Measurements from ENCODE around the gene DSCAML1. TPM values are rescaled to one million over a fixed set of nuclear protein-coding genes. Genes with fewer than 3 reads are reported as not detected.

The DSCAML1 gene
- total RNA-seq, 1 experiment from 2014 or later, result not detected

DNA sequence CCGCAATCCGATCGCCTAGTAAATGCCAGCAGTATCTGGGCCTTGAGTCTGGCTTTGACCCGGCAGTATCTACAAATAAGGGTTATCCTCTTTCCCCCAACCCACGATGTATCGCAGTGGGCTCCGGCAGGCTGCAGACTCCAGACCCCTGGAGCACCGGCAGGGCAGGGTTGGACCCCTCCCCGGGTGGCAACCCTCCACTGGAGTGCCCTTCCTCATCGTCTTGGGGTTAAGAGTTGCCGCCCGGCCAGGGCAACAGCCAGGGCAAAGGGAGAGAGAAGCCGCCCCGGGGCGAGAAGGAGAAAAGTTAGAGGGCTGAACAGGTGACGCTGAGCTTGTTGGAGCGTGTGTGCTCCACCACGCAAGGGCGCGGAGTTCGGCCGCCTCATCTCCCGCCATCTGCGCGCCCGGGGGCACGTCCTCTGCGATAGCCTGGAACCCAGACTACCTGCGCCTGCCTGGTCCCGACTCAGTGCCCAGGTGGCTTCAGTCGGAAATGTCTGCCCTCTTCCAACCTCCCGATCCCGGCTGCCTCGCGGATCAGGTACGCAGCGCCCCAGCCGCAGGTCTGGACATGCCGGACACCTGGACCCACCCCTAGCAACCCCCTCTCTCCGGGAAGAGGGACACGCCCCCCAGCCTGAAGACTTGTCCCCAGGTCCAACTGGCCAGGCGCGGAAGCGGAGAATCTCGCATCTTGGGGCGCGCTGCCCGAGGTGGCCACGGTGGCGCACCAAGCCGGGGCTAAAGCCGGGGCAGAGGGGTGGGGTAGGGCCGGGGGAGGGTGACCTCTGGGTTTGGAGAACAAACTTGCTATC is 1.2 kb downstream of the DSCAML1 start:
- no peak for DNase-seq (ENCODE audit: extremely low read depth, low read depth)

DNA sequence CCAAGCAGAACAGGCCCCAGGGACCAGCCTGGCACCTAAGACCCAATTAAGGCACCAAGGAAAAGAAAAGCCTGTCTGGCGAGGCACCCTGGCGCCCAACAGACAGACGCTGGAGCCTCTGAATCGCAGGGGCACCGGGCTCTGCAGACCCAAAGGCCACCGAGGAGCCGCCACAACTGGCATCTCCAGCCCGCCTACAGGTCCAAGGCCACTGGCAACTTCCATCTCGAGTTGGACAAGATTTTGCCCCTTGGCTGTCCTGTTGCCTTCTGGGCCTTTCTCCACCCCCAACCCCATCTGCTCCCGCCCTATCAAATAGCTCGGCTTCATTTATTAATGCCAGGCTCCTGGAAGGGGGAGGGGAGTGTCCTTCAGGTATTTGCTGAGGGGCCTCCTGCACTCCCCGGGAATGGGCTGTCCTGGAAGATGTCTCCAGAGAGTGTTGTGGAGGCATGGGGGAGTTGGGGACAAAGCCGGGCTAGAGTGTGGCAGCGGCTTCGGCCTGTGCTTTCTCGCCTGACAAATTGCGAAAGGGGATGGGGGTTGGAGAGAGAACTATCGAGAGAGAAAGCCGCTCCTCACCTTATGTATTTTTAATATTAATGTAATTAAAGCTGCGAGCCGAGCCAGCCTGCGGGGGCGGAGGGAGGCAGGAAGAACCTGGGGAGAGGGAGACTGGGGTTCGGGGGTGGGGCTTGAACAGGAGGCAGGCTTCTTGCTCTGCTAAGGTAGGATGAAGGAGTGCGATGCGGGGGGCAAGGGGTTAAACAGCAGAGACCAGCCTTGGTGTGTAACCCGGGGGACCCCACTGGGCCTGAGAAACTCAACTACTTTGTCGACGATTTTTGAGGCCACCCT is 2.0 kb downstream of the DSCAML1 start:
- no peak for DNase-seq (ENCODE audit: extremely low read depth, low read depth)

DNA sequence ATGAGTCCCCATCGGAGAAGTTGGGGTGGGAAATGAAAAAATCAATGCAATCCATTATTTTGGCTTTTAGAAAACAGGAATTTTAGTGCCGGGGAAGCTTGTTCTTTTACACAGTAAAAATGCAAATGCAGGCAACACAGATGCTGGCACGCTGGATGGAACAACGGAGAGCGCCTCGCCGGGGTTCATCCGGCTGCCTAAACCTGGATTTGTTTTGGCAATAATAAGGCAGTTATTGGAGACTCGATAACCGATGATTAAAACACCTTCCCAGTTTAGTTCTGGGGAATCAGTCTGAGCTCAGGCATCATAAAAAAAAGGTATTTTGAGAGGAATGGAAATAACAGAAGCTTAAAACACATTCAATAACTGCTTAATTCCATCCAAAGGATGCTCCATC is 2.9 kb downstream of the DSCAML1 start:
- DNase-seq (ENCODE audit: extremely low read depth, low read depth), result no peak

DNA sequence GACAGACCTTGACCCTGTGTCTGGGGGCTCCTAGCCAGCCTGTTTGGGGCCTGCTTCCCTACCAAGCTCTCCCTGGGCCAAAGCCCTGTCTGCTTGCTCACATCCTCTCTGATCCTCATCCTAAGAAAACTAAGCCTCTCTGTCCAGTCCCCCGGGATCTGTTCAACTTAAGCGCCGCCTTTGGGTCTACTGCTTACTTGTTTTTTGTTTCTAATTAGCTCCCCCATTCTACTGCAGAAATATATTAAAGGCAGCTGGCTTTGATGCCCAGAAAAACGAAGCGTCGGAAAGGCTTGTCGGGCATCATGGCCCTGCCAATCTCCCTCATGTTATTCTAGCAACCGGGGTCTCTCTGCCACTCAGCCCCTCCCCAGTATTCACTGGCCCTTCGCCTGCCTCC is 3.4 kb downstream of the DSCAML1 start:
- DNase-seq (ENCODE audit: extremely low read depth, low read depth), result no peak

DNA sequence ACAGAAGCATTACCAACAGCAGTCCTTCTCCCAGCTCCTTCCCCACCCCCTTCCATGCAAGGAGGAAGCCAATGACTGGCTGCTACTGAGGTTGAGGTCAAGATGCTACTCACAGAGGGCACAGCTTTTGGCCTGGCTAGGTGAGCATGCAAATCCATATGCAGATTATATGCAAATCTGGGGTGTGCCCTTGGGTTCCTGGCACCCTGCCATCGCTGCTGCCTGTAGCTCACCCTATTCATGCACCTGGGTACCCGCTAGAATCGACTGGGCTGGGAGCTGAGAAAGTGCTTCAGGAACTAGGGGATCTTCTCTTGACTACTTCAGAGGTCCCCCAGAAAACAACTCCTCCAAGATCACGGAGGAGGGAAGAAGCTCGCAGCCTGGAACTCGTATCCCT is 4.0 kb downstream of the DSCAML1 start:
- no peak for DNase-seq (ENCODE audit: extremely low read depth, low read depth)

DNA sequence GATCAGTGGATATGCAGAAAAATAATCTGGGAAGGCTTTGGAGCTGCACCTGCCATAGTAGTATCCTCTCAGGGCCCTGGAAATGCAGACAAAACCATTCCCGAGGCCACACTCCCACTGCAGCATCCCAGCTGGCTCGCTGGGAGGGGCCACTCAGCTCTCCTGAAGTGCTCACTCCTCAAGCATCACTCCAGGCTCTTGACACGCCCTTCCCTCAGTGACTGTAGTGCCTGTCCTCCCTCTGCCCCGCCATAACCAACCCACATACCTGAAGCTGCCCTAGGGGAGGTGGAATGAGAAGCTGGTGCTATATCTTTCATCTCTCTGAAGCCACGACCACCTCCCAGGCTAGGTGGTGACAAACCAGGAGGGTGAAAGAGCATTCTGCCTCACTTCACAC is 4.8 kb downstream of the DSCAML1 start:
- no peak for DNase-seq (ENCODE audit: extremely low read depth, low read depth)

DNA sequence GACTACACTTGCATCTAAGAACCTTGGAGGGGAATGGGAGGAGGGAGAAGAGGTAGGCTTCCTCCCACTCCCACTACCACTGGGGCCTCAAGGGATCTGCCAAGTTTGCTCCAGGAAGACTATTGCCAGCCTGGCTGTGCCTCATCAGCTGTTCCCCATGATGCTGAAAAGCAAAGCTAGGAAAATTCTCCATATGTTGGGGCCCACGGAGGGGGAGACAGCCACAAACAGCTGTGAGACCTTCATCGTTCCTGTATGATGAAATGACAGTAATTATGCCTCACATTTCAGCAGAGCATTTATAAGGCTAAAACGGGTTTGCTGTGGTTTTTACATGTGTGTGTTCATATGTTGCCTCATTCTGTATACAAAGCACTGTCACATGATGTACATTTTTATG is 6.7 kb downstream of the DSCAML1 start:
- no peak for DNase-seq (ENCODE audit: extremely low read depth, low read depth)

DNA sequence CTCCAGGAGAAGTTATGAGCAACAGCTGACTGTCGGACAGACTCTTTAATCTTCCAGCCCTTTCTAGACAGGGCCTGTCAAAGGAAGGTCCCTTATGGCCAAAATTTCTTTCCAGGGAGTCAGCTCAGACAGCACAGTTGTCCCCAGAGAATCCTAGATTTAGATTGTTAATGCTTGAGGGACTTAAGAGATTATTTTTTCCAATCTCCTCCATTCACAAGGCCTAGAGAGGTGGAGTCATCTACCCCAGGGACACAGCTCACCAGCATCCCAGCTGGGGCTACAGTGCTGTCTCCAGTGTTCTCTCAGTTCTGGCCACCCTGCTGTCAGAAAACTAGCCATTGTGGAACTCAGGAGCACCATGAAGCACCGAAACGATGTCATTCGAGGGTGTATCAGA is 7.8 kb downstream of the DSCAML1 start:
- no peak for DNase-seq (ENCODE audit: extremely low read depth, low read depth)

DNA sequence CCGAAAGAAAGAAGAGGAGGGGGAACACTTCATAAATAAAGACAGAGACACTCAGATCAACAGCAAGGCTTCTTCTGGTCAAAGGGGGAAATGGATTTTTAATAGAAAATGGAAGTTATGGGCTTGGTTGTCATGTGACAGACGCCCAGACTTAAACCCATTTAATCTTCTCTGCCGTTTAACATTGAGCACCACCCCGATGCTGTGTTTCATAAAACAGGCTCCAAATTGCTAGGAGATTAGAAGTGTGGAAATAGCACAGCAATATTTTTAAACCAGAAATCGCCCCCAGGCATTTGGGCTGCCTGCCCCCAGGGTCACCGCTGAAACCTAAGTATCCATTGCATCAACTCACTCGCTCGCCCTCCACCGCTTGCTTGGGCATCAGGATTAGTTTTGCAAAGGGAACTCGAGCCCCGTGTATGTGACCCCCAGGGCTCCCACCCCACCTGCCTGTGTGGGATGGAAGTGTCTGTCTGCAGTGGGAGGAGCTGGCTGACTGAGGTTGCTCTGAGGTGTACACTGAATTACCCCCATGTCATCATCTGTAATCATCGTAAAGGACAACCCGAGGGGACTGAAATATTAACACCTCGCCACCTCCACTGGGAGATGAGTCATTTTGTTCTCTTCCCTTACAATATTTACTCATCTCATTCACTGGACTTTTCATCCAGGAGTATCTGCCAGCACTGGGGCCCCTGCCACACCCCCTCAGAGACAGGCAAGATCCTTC is 10.7 kb downstream of the DSCAML1 start:
- peak; percentile 4 for DNase-seq (ENCODE audit: extremely low read depth, low read depth)

DNA sequence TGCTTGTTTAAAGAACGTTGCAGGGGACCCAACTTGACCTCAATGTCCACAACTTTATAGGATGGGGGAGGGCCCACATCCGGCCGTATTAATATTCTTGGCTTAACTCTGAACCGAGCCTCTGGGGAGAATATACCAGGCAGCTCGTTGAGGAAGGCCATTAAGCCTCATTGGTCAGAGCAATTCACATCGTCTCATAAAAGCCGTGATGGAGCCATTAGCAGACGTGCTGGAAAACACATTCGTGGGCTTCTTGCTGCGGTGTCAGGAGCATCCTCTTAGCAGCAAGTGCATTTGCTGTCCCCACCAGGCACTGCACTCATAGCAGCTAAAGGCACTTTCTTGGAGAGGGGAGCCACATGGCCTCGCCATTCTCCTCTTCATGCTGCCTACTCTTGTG is 14.9 kb downstream of the DSCAML1 start:
- DNase-seq (ENCODE audit: extremely low read depth, low read depth), result no peak

DNA sequence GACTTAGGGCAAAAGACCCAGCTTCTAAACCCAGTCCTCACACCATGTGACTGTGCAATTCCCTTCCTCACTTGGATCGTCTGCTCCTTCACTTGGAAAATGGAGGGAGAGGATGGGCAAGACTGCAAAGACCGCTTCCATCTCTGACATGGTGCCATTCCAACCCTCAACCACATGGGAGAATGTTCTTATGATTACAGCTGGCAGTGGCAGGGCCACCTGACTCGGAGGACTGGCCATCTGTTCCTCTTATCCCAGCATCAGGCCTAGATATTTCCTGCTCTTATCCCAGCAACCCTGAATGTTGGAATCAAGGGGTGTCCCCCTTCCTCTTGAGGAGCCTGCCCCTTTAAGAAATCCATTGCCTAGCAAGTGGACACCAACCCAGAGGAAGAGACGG is 15.4 kb downstream of the DSCAML1 start:
- DNase-seq (ENCODE audit: extremely low read depth, low read depth), result no peak

DNA sequence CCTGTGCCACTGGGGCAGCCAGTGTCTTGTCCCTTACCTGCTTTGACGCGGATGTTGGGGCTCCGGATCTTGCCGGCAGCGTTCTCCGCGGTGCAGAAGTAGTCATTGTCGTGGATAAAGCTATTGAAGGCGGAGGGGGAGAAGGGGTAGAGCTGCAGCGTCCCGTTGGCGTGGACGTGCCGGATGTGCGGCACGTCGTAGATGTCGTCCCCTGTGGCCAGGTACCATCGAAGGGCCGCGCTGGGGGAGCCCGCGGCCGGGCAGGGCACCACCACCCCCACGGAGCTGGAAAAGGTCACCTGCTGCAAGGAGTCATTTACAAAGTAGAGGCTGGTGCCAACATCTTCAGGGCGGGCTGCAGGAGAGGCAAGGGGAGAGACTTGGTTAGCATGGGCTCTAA is 16.6 kb downstream of the DSCAML1 start:
- no peak for DNase-seq (ENCODE audit: extremely low read depth, low read depth)

DNA sequence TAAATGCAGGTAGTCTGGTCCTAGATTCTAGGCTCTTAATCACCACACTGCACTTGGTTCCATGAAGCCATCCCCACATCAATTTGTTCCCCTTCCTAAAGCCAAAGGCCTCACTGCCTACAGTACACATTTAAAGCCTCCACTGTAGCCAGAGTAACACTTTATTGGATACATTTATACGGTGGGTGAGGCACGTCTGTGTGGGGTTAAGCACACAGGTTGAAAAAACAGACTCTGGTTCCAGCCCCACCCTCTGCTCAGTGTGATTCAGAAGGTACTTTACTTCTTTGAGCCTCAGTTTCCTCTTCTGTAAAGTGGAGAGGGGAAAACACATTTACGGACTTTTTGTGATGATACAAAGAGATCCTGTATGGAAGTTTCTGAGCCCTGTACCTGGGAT is 22.5 kb downstream of the DSCAML1 start:
- DNase-seq (ENCODE audit: extremely low read depth, low read depth), result no peak

DNA sequence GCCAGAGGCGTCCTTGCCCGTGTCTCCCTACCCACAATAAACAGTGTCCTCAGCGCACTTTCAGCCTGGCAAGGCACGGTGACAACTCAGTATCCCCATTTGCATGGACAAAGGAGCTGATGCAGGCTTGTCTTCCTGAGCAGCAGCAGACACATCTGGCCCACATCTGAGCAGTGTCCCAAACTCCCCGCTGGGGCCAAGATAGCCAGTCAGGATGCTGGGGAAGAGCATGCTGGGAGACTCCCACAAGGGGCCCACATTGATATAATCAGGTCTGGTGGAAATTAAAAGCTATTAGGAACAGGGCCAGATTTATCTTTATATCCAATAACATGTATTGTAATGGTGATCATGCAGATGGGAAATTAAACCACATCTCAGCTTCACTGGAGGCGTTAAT is 24.7 kb downstream of the DSCAML1 start:
- DNase-seq (ENCODE audit: extremely low read depth, low read depth), result no peak

DNA sequence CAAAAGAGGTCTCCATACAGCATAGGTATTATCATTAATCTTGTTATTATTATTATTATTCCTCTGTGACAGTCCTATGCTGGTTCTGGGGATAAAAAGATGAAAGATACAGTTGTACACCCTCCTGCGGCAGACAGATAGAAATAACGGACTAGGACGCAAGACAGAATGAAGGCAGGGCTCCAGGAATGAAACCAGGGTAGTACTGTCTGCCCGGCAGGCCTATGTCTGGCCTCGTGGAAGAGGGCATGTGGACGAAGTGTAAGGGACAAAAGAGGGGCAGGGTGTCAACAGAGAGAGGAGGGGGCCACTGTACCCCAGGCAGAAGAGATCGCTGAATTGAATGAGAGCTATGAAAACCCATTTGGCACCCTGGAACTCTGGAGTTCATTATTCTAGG is 25.2 kb downstream of the DSCAML1 start:
- DNase-seq (ENCODE audit: extremely low read depth, low read depth), result no peak

DNA sequence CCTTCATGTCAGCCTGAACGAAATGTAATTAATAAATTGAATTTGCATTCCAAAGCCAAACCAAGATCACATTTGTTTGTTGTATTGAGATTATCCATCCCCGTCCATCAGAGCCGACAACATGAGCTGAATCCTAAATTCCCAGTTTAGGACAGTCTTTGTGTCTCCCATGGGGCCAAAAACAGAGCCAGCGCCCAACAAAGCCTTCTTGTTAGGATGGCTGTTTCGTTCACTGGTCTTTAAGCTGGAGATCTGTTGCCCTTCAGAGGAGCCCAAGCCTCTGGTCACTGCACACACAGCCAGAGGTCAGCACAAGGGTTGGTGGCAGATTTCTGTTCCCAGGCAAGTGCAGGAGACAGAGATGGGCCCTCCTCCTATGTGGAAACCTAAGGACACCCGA is 25.8 kb downstream of the DSCAML1 start:
- DNase-seq (ENCODE audit: extremely low read depth, low read depth), result no peak

DNA sequence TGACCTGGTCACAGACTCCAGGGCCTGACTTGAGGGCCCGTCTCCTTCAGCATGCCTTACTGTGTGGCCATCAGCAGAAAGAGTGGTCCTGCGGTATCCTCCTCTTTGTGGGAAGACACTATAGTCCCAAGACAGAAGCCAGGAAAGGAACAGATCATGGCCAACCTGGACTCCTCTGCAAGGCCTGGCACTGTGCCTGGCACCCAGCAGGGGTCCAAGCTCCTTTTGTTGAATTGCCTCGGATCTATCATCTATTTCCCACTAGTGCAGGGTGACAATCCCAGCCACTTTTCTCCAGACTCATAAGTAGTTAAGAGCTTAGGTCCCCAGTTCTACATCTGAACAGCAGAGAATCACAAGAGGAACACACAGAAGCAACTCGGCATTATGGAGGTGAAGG is 27.0 kb downstream of the DSCAML1 start:
- no peak for DNase-seq (ENCODE audit: extremely low read depth, low read depth)

DNA sequence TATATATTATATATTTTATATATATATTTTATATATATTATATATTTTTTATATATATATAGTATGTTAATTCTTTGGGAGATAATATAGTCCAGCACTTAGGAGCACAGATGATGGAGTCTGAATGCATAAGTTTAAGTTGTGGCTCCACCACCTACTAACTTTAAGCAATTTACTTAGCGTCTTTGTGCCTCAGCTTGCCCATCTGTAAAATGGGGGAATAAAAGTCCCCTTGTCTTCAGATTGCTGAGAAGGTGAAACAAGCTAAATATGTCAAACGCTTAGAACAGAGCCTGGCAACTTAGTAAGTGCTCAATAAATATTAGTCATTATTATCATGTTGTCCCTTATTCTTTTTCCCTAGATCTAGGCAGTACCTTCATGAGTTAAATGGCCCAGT is 27.5 kb downstream of the DSCAML1 start:
- DNase-seq (ENCODE audit: extremely low read depth, low read depth), result no peak

DNA sequence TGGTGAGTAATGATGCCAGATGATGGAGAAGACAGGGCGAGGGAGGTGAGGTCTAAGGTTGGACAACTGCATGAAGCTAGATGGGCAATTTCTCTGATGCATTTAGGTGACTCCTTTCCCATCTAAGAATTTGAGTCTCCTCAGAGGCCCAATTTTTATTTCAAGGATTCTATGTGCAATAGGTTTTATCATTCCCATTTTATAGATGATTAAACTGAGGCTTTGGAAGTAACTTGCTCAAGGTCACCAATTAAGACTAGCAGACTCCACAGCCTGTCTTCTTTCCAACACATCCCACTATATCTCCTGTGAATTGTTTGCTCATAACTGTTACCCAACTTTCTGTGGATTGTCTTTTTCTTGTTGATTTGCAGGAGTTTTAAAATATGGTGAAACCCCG is 28.5 kb downstream of the DSCAML1 start:
- DNase-seq (ENCODE audit: extremely low read depth, low read depth), result no peak

DNA sequence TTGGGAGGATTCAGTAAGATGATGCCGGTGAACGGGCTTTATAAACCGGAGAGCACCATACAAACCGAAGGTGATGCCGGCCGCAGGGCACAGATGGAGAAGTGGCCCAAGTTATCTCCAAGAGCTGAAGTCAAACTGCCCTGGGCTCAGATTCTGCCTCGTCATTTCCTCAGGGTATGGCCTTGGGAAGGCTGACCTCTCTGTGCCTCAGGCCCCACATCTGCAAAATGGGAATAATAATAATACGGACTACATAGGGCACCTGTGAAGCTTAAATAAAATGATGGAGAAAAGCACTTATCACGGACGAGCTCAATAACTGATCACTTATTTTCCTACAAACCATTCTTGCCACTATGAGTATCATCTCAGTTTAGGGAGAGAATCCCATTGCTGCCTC is 29.9 kb downstream of the DSCAML1 start:
- no peak for DNase-seq (ENCODE audit: extremely low read depth, low read depth)

DNA sequence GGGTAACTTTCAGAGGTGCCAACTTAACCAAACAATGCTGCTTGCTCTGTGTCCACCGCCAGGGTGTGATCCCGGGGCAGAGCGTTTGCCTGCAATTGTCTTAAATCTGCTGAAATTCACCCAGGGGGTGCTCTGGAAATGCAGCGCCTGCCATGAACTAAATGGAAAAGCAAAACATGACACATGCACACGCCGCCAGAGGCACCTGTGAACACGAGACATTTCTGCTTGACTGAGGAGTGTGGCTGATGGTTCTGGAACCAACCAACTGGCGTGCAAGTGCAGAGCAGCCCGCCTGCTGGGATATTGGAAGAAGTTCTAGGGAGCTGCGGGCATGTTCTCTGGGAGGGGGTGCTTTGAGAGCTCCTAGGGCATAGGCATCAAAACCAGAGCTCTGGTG is 30.4 kb downstream of the DSCAML1 start:
- DNase-seq (ENCODE audit: extremely low read depth, low read depth), result no peak

Measured in NCI-H460 (cell line).